Superior temporal gyrus (tissue), 1 donor: ENCODE data around the gene HBP1.
A peak's percentile ranks its signal among the peaks of the same experiment; 100 is the strongest.
"Not testable (repeated sequence)": the region's sequence is repeated elsewhere in the genome, so short reads cannot be mapped to it uniquely, and the experiment has no call there.

ENCODE experiments used
- DNase-seq: peaks from one replicate; pipeline ENCODE4 v3.0.0-alpha.2; 2016; ENCODE audit errors: extremely low spot score

The HBP1 gene, protein sequence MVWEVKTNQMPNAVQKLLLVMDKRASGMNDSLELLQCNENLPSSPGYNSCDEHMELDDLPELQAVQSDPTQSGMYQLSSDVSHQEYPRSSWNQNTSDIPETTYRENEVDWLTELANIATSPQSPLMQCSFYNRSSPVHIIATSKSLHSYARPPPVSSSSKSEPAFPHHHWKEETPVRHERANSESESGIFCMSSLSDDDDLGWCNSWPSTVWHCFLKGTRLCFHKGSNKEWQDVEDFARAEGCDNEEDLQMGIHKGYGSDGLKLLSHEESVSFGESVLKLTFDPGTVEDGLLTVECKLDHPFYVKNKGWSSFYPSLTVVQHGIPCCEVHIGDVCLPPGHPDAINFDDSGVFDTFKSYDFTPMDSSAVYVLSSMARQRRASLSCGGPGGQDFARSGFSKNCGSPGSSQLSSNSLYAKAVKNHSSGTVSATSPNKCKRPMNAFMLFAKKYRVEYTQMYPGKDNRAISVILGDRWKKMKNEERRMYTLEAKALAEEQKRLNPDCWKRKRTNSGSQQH

DNA sequence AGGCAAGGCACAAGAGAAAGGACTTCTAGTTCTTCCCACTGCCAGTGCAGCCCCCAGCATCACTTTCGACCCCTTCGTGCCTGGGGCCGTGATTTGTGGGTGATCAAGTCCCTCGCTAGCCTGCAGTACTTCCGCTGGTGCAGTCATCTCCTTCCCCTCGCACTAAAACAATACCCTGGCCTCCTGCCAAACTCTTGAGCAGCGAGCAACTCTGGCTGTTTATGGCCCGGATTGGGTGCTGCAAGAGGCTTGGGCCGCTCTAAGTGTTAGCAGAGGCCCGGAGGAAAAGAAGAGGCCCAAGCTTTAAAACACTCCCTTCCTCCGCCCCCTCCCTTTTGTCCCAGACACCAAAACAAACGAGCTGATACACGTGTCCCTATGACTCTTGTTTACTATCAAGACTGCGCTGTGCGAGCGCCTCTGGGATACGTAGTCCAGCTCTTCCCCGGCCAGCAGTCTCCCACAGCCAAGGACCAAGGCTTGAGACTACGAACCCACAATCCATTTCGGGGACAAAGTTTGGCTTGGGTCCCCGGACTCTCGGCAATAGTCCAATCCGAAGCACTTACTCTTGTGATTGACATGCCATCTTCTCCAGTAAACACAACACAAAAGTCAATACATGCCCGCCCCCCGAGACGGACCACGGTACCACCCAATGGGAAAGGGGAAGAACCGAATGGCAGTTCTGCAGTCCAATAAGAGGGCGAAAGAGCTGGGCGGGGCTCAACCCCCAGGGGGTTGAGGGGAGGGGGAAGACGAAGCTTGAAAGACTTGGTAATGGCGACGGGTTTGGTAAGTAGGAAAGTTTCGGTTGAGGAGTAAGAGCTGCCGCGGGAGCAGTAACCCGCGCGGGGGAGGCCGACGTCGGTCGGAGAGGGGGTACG lies at the start of gene HBP1:
Gene HBP1 (plus strand): TSS at position 771 of the 887 bp plus-strand sequence. CDS start 10,891 bp downstream, outside the sequence.
- peak; percentile 100 for DNase-seq

GRCh38 chr7:107119376-107120105 lies 49.3 kb upstream of the HBP1 start:
- no peak for DNase-seq

- DNase-seq: no peak
Measured at GRCh38 chr7:107122486-107122911, 46.3 kb upstream of the HBP1 start.

DNA sequence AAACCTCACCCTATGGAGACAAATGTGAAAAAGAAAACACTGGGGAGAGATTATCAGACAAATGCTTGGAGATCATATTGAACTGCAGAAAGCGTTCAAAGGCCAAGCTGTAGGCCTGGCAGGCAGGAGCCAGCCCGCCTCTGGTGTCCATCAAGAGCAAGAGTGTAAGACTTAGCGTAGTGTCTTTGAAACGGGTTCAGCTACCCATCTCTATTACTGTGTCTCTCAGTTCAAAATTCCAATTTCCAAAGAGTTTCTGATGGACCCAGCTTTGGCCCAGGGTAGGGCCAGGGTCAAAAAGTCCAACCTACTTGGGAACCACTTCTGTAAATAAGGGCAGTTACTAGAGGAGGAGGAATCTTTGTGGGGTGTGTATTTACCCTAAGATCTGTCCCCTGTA lies 45.4 kb upstream of the HBP1 start:
- no peak for DNase-seq

DNA sequence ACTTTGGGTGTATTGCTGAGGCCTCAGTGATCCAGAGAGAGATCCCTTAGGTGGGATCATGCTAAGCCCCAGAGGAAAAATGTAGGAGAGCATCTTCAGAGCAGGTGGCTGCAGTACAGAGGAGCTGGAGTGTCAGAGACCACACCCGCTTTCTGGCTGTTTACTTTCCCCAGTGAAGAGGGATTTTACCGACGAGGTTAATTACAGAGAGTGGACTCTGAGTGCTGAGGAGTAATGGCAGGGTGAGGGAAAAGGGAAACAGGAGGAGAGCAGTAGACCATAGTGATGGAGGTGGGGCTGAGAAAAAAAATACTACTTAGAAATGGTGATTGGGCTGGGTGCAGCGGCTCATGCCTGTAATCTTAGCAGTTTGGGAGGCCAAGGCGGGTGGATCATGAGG lies 43.3 kb upstream of the HBP1 start:
- DNase-seq: no peak

GRCh38 chr7:107128217-107128616 lies 40.6 kb upstream of the HBP1 start:
- DNase-seq: no peak

DNA sequence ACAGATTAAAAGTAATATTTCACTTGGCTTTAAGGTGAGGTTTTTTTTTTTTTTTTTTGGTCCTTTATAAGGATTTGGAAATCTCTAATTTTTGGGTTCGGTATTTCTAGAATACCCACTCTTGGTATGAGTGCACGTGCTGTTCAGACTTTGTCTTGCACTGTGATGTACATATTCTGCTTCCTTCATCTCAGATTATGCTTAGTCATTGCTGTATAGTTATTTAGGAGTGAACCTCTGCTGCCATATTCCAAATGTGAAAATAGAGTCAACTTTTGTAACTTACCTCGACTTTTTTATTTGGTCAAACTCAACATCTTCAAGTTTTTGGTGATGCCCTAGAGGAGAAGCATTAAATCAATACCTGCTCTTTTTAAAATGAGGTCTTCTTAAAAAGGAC lies 40.1 kb upstream of the HBP1 start:
- no peak for DNase-seq

- no peak for DNase-seq
Measured at GRCh38 chr7:107130487-107131220, 38.1 kb upstream of the HBP1 start.

GRCh38 chr7:107133396-107133795 lies 35.4 kb upstream of the HBP1 start:
- no peak for DNase-seq

DNA sequence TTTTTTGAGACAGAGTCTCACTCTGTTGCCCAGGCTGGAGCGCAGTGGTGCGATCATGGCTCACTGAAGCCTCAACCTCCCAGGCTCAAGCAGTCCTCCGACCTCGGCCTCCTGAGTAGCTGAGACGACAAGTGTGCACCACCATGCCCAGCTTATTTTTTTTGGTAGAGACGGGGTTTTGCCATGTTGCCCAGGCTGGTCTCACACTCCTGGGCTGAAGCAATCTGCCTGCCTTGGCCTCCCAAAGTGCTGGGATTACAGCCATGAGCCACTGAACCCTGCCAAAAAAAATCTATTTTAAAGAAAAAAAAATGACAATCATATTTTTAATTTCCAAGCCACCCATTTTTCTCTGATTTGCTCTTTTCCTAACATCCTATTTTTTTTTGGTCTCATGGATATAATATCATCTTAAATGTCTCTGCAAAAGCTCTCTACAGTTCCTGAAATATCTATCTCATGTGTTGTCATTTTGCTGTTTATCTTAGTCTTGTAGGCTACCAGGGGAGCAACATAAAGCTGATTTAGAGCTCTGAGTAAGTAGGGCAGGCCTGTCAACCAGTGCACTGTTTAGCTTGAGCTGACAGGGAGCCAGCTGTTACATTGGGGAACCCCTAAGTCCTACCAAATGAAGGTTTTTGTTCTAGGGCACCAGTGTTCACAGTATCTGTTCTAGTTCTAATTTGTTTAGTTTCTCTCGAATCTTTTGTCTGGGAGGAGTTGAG lies 29.9 kb upstream of the HBP1 start:
- no peak for DNase-seq

DNA sequence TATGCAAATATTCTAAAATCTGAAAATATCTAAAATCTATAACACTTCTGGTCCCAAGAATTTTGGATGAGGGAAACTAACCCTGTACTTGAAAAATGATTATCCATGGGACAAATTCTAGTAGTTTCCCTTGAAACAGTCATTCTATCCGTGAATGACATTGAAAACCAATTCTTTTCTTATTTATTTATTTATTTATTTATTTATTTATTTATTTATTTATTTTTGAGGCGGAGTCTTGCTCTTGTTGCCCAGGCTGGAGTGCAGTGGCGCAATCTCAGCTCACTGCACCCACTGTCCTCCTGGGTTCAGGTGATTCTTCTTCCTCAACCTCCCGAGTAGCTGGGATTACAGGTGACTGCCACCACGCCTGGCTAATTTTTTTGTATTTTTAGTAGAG lies 24.9 kb upstream of the HBP1 start:
- DNase-seq: not testable (repeated sequence)

- no peak for DNase-seq
Measured at GRCh38 chr7:107145067-107145838, 23.6 kb upstream of the HBP1 start.

GRCh38 chr7:107147464-107148393 lies 21.1 kb upstream of the HBP1 start:
- peak; percentile 81 for DNase-seq

GRCh38 chr7:107148721-107149120 lies 20.1 kb upstream of the HBP1 start:
- no peak for DNase-seq

DNA sequence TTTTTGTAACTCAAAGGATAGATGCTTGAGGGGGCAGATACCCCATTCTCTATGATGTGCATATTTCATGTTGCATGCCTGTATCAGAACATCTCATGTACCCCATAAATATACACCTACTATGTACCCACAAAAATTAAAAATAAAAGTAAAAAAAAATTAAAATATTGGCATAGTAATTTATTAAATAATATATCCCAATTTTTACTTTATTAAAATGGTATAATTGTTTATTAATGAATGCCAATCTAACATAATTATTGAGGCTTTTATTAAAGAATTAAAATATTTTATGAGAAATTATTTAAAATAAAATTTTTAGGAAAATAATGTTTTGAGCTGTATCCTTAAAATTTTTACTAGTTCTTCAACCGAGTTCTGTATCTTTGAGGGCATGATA lies 18.9 kb upstream of the HBP1 start:
- DNase-seq: no peak

DNA sequence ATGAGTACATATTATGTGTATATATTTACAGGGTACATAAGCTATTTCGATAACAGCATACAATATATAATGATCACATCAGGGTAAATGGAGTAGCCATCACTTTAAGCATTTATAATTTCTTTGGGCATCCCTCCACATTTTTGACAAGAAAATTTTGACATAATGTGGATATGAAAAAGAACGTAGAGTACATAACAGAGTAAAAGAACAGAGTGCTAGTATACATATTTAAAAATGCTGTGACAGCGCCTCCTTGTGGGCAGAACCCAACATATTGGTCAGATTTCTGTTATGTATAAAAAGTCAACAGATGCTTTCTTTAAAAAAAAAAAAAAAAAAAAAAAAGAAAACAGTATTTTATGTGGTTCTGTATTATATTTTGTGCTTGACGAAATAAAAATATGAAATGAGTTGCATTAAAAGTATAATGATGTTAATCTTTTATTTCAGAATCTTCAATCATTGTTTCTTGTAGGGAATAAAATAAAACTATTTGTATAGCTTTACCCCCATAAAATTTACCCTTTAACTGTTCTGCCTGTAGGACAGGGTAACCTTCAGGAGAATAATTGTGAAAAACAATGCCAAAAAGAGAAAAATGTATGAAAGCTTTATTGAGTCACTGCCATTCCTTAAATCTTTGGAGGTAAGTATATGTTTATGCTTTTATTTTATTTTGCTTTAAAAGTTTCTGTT lies 18.3 kb upstream of the HBP1 start:
- peak; percentile 91 for DNase-seq

- no peak for DNase-seq
Measured at GRCh38 chr7:107151538-107151937, 17.3 kb upstream of the HBP1 start.

GRCh38 chr7:107152011-107152410 lies 16.8 kb upstream of the HBP1 start:
- DNase-seq: no peak
